K562 (cell line): ENCODE measurements around the gene CENPP. TPM values are rescaled to one million over a fixed set of nuclear protein-coding genes. Genes with fewer than 3 reads are reported as not detected.

Source experiments
- ATAC-seq: fragments of 200-7000 bp; cut with Tn5 transposase; 3 replicates; pipeline ENCODE4 v1.9.1; 2020; ENCODE audit warnings: moderate library complexity
- BruUV-seq: library from RNA; stranded (reverse); fragments of 400-500 nt; replicated peaks from 2 replicates; lab custom pipeline; 2021; lab: Mats Ljungman, UMichigan
- CTCF ChIA-PET: fragments of 300-600 bp; formaldehyde crosslinking; extraction: SDS; loops from one replicate; lab custom pipeline; 2021; ENCODE audit warnings: low intra/inter-chr PET ratio; lab: Yijun Ruan, JAX
- POLR2A ChIA-PET: fragments of 300-600, 350-650 bp; sonication (Branson Sonifier 250); formaldehyde crosslinking; extraction: SDS; loops from one replicate; lab custom pipeline; 2021; ENCODE audit warnings: antibody characterized with exemption, inconsistent platforms; lab: Yijun Ruan, JAX
- DNase-seq, 4 experiments: peaks; one replicate each; pipeline versions ENCODE4 v3.0.0 to v3.0.0-alpha.2; 2011 to 2018; ENCODE audit warnings: low spot score in 3 of 4, mixed read lengths in 3 of 4; ENCODE audit errors: extremely low read depth in 1 of 4
- FAIRE-seq: peaks from 2 replicates; lab custom pipeline; 2011; peaks lifted over from hg19 to GRCh38; lab: Jason Lieb, UNC
- H2AFZ ChIP-seq: 2 replicates; pipeline ENCODE4 v1.6.0; 2011; ENCODE audit warnings: low read depth, low read length, control low read depth, inconsistent platforms
- H3K27ac ChIP-seq: fragments of 200-600 bp; 3 replicates; pipeline ENCODE4 v1.8.0; 2011; ENCODE audit warnings: low read depth, mild to moderate bottlenecking, control low read depth, inconsistent platforms, low read length, moderate library complexity, mixed read lengths; ENCODE audit errors: extremely low read depth
- H3K27me3 ChIP-seq, 2 experiments: fragments of 300-600 bp in 1 of 2; 2 replicates in 1 of 2; 3 replicates in 1 of 2; pipeline versions ENCODE4 v1.6.0 to v1.8.0; 2011; ENCODE audit warnings: inconsistent platforms in 2 of 2, low read length in 2 of 2, mild to moderate bottlenecking in 1 of 2, mixed read lengths in 1 of 2, moderate library complexity in 1 of 2; ENCODE audit not compliant: control insufficient read depth in 2 of 2, insufficient read depth in 2 of 2
- H3K36me3 ChIP-seq: fragments of 300-600 bp; 3 replicates; pipeline ENCODE4 v1.8.0; 2011; ENCODE audit warnings: mild to moderate bottlenecking, low read length, inconsistent platforms; ENCODE audit not compliant: control insufficient read depth, insufficient read depth
- H3K4me1 ChIP-seq, 2 experiments: fragments of 200-600 bp in 1 of 2; replicated peaks in 1 of 2; 2 replicates in 1 of 2; 3 replicates in 1 of 2; pipeline versions ENCODE4 v1.5.1 to v1.8.0; 2011; ENCODE audit warnings: inconsistent platforms in 2 of 2, low read length in 2 of 2, mild to moderate bottlenecking in 1 of 2, mixed read lengths in 1 of 2, moderate library complexity in 1 of 2; ENCODE audit not compliant: control insufficient read depth in 2 of 2, insufficient read depth in 2 of 2
- H3K4me2 ChIP-seq: 2 replicates; pipeline ENCODE4 v1.6.1; 2011; ENCODE audit warnings: low read length, control low read depth, inconsistent platforms, mixed read lengths; ENCODE audit not compliant: insufficient read depth
- H3K4me3 ChIP-seq: fragments of 200-600 bp; sonication (generic), shearing (Covaris generic); 2 replicates; pipeline ENCODE4 v1.5.1; 2016; ENCODE audit warnings: control low read depth, inconsistent platforms
- H3K79me2 ChIP-seq: fragments of 200-600 bp; 3 replicates; pipeline ENCODE4 v1.8.0; 2011; ENCODE audit warnings: low read length, inconsistent platforms; ENCODE audit not compliant: control insufficient read depth, insufficient read depth
- H3K9ac ChIP-seq, 2 experiments: 2 replicates each; pipeline versions ENCODE4 v1.6.0 to v1.6.1; 2011; ENCODE audit warnings: low read depth in 2 of 2, low read length in 2 of 2, control low read depth in 1 of 2, inconsistent platforms in 1 of 2, mild to moderate bottlenecking in 1 of 2, mixed read lengths in 1 of 2; ENCODE audit not compliant: insufficient read depth in 1 of 2
- H3K9me1 ChIP-seq: one replicate; pipeline ENCODE4 v1.6.0; 2011; ENCODE audit warnings: inconsistent platforms, mild to moderate bottlenecking, low read length, moderate library complexity; ENCODE audit not compliant: control insufficient read depth, insufficient read depth
- H3K9me3 ChIP-seq: replicated peaks from 2 replicates; pipeline ENCODE4 v1.5.1; 2011; ENCODE audit warnings: low read depth, low read length, inconsistent platforms; ENCODE audit not compliant: control insufficient read depth, insufficient read depth
- H4K20me1 ChIP-seq: replicated peaks from 2 replicates; pipeline ENCODE4 v1.6.1; 2011; ENCODE audit warnings: low read length, inconsistent platforms, mixed read lengths; ENCODE audit not compliant: control insufficient read depth, insufficient read depth
- HBP1 ChIP-seq: fragments of 450-650 bp; formaldehyde crosslinking; IDR thresholded peaks from 2 replicates; pipeline ENCODE4 v1.4.0; 2022; ENCODE audit warnings: missing genetic modification characterization
- MNT ChIP-seq, 2 experiments: fragments of 450-650 bp; conservative IDR thresholded peaks; 2 replicates each; pipeline ENCODE4 v1.6.1; 2017; ENCODE audit warnings: mild to moderate bottlenecking in 2 of 2, moderate library complexity in 2 of 2
- MYNN ChIP-seq, 2 experiments: sonication (generic); formaldehyde crosslinking in 1 of 2; IDR thresholded peaks; 2 replicates each; pipeline versions ENCODE4 v1.5.0 to v1.6.1; 2016 to 2020; ENCODE audit warnings: antibody characterized with exemption in 1 of 2, missing genetic modification reagents in 1 of 2
- SMARCB1 ChIP-seq: IDR thresholded peaks from 2 replicates; pipeline ENCODE4 v1.6.1; 2011; ENCODE audit warnings: improper control_type of control experiment, low read depth; ENCODE audit not compliant: insufficient read length
- TCF7L2 ChIP-seq: fragments of 150-350 bp; IDR thresholded peaks from 2 replicates; pipeline ENCODE4 v1.6.1; 2016; ENCODE audit warnings: low read depth, mild to moderate bottlenecking, low read length, moderate library complexity
- ZNF639 ChIP-seq, 2 experiments: fragments of 200-800 bp in 1 of 2; sonication (Bioruptor generic) in 1 of 2; sonication (generic) in 1 of 2; formaldehyde crosslinking in 1 of 2; IDR thresholded peaks in 1 of 2; conservative IDR thresholded peaks in 1 of 2; 2 replicates each; pipeline versions ENCODE4 v1.5.0 to v1.6.1; 2016 to 2020; ENCODE audit warnings: missing compliant biosample characterization in 1 of 2, missing genetic modification characterization in 1 of 2, missing genetic modification reagents in 1 of 2
- WGBS: fragments of 100-300 bp; shearing (Covaris generic); methylation state at CpG from one replicate; pipeline ENCODE4 v1.1.6; 2016; ENCODE audit warnings: low coverage, mixed read lengths; ENCODE audit not compliant: insufficient coverage; ENCODE audit errors: missing lambda C conversion rate; 5-methylcytosine and 5-hydroxymethylcytosine counted together
- in situ Hi-C: fragments of 300-500 bp; cut with MboI; formaldehyde crosslinking; loops from 4 replicates; pipeline ENCODE4 v1.15.0; 2018; ENCODE audit warnings: inconsistent platforms, mixed read lengths
- intact Hi-C: fragments of 100-400 bp; cut with micrococcal nuclease; formaldehyde crosslinking; loops from 2 replicates; pipeline ENCODE4 v1.14.2; 2022
- polyA plus RNA-seq, 8 experiments: library from polyadenylated mRNA; depleted of rRNA in 4 of 8; stranded (reverse) in 5 of 8; unstranded in 3 of 8; fragments of >200 nt; fragmentation: Nextera tagmentation in 2 of 8; fragmentation: Illumina TruSeq in 1 of 8; extraction: Ambion mirVana in 2 of 8; extraction: Trizol in 1 of 8; gene quantifications; 2 replicates each; pipeline versions ENCODE4 v1.2.1 to v1.2.3, GENCODE V29; 2011 to 2014; ENCODE audit warnings: inconsistent platforms in 1 of 8, missing spikeins in 1 of 8
- total RNA-seq, 7 experiments: library from RNA; depleted of rRNA in 6 of 7; stranded (reverse); fragments of >200 nt in 6 of 7; fragmentation: Illumina TruSeq in 2 of 7; extraction: Trizol in 2 of 7; gene quantifications; 2 replicates each; pipeline versions ENCODE4 v1.2.1 to v1.2.3, GENCODE V29; 2011 to 2021; ENCODE audit warnings: low replicate concordance in 1 of 7

Gene CENPP
- total and polyA plus RNA-seq, 9 of the 15 experiments (the other 6 are each of a cell fraction or from before 2014, with no cell fraction given): 8.0 to 28.5 (median 17.9) TPM

GRCh38 chr9:92637886-92638620 is 312.3 kb downstream of the CENPP start:
- no peak overlapping the region; a peak in 1 of 4 replicates for H3K9ac ChIP-seq
- TF ChIP-seq MNT (conservative IDR thresholded peaks at IDR 0.05) (no peak), ZNF639 (CRISPR knock-in tag; conservative IDR thresholded peaks at IDR 0.05 in 1 of 2, IDR thresholded peaks at IDR 0.05 in 1 of 2) (no peak), HBP1 (CRISPR knock-in tag) (no peak), MYNN (IDR thresholded peaks at IDR 0.05) (no peak), MYNN (CRISPR knock-in tag; IDR thresholded peaks at IDR 0.05) (no peak), SMARCB1 (no peak), TCF7L2 (no peak)
- TF ChIP-seq, all 486 proteins: peak for 0
- no peak overlapping the region for H3K4me3 ChIP-seq
- no TSS peak for BruUV-seq
- H3K27ac ChIP-seq: no peak overlapping the region
- 93% methylated on average over 15 of the region's 26 CpGs for WGBS
- ChIA-PET POLR2A (interaction anchor here (0.6 kb wide), 1 partner anchor 310 kb away, joined by 3 read pairs; no protein-coding TSS in a partner anchor), CTCF (no interaction called here)
- H3K36me3 ChIP-seq: peaks cover 88% of the 10 kb centered on the region
- H3K27me3 ChIP-seq: no peaks in the 10 kb centered on the region
- H3K79me2 ChIP-seq: no peaks in the 10 kb centered on the region
- intact Hi-C loops: loop anchor here (10.0 kb wide), 1 partner anchor 157 kb away; no protein-coding TSS in a partner anchor
- in situ Hi-C loops: loop anchor here (5.0 to 10.0 kb wide), 2 partner anchors 313 to 501 kb away; partner anchors contain the start of genes CENPP and NOL8
- no peaks in the 10 kb centered on the region for H3K9me3 ChIP-seq
- H3K9me1 ChIP-seq: no peaks in the 10 kb centered on the region
- FAIRE-seq (no peak), ATAC-seq (no peak), DNase-seq (no peak)
- peaks cover 0 to 5% of the 10 kb centered on the region in 2 experiments; a peak in 1 of 5 replicates for H3K4me1 ChIP-seq
- no peak overlapping the region for H2AFZ ChIP-seq
- no peak overlapping the region for H3K4me2 ChIP-seq
- H4K20me1 ChIP-seq: no peaks in the 10 kb centered on the region; the same call in 1 of the 2 replicates
